ENCODE measurements around the gene NUP85.
"Not testable (repeated sequence)": the region's sequence is repeated elsewhere in the genome, so short reads cannot be mapped to it uniquely, and the experiment has no call there.

The NUP85 gene, protein sequence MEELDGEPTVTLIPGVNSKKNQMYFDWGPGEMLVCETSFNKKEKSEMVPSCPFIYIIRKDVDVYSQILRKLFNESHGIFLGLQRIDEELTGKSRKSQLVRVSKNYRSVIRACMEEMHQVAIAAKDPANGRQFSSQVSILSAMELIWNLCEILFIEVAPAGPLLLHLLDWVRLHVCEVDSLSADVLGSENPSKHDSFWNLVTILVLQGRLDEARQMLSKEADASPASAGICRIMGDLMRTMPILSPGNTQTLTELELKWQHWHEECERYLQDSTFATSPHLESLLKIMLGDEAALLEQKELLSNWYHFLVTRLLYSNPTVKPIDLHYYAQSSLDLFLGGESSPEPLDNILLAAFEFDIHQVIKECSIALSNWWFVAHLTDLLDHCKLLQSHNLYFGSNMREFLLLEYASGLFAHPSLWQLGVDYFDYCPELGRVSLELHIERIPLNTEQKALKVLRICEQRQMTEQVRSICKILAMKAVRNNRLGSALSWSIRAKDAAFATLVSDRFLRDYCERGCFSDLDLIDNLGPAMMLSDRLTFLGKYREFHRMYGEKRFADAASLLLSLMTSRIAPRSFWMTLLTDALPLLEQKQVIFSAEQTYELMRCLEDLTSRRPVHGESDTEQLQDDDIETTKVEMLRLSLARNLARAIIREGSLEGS
- total RNA-seq, result 6.5 to 53.0 (median 35.0) reads per million in 18 experiments

DNA sequence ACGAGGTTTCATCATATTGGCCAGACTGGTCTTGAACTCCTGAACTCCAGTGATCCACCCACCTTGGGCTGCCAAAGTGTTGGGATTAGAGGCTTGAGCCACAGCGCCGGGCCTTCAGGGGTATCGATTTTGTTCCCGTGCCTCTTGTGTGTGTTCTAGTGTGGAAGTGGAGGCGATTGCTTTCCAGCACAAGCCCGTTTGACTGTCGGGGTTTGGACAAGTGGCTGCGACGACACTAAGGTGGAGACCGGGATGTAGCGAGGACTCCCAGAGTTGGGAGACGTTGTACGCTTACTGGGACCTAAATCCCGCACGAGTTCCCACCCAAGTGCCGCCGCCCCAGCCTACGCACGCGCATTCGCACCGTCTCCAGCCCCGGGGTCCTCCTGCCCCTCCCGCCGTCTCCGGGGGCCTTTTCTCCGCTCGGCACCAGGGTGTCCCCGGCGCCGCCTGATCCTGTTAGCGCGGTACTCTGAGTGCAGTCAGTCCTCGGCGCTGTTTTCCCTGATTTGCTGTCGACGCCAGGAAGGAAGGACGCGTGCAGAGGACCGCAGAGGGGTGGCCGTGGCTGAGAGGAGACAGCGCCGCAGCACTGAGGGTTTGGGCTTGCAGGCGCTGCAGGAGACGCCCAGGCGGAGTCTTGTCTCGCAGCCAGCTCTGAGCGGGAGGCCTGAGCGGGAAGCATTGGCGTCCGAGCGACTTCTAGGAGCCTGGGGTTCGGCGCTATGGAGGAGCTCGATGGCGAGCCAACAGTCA is at the start of gene NUP85:
Gene NUP85 (plus strand): TSS at position 643 of the 756 bp plus-strand sequence. CDS start 83 bp downstream, at position 726.
- DNase-seq, result peak; percentile 92 to 93

DNA sequence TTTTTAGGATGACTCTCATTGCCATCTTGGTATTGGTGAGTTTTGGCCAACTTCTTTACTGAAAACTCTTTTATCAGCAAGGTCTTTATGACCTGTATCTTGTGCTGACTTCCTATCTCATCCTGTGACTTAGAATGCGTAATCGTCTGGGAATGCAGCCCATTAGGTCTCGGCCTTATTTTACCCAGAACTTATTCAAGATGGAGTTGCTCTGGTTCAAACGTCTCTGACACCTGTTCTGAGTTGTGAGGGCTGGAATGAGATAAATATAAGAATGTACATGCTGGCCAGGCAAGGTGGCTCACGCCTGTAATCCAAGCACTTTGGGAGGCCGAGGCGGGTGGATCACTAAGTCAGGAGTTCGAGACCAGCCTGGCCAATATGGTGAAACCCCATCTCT is 47.0 kb upstream of the NUP85 start:
- DNase-seq, result not testable (repeated sequence)

DNA sequence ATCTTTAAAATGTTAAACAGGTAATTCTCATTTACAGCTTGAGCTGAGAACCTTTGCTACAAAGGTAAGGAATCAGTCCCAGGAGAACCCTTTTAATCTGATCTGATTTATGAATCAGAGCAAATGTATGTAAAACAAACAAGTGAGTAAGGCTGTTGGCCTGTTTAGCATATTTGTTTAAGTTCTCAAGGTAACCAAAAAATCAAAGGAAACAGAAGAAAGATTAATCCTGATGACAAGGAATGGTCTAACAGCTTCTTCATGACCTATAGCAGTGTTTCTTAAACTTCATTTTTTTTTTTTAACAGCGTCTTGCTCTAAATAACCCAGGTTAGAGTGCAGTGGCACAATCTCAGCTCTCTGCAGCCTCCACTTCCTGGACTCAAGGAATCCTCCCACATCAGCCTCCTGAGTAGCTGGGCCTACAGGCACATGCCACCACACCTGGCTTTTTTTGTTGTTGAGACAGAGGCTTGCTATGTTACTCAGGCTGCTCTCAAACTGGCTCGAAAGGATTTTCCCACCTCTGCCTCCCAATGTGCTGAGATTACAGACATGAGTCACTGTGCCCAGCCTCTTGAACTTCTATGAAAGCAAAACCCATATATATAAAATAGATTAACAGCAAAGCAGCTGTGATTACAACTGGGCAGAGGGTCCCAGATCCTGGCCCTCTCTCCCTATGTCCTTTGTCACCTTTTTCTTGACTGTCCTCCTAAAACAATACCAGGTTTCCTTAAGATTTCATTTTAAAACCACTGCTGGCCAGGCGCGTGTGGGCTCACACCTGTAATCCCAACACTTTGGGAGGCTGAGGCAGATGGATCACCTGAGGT is 46.1 kb upstream of the NUP85 start:
- no peak for DNase-seq

DNA sequence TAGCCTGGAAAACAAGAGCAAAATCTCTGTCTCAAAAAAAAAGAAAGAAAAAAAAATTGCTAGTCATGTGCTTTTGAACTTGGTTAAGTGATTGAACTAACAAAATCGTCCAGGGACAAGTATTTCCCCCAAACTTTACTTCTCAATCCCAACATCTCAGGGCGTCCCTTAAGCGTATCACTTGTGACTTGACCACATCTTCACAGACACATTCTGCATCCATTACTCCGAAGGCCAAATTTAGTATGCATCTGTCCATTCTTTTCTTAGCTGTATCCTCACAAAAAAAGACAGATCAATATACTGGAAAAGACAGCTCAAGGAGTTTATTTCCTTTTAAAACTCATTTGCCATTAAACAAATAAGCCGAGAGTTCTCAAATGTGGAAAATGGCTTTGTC is 45.3 kb upstream of the NUP85 start:
- no peak for DNase-seq

DNA sequence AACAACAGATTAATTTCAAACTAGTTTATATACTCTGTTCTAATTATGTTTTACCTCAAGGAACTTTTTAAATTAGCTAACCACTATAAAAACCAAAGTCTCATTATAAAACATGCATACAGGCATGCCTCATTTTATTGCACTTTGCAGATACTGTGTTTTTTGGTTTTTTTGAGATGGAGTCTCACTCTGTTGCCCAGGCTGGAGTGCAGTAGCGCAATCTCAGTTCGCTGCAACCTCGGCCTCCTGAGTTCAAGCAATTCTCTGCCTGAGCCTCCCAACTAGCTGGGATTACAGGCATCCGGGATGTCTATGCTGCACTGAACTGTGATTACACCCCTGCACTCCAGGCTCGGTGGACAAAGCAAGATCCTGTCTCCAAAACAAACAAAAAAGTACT is 42.4 kb upstream of the NUP85 start:
- no peak for DNase-seq

DNA sequence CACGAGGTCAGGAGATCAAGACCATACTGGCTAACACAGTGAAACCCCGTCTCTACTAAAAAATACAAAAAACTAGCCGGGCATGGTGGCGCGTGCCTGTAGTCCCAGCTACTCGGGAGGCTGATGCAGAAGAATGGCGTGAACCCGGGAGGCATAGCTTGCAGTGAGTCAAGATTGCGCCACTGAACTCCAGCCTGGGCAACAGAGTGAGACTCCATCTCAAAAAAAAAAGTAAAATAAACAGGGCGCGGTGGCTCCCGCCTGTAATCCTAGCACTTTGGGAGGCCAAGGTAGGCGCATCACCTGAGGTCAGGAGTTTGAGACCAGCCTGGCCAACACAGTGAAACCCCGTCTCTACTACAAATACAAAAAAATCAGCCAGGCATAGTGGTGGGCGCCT is 40.9 kb upstream of the NUP85 start:
- not testable (repeated sequence) for DNase-seq

DNA sequence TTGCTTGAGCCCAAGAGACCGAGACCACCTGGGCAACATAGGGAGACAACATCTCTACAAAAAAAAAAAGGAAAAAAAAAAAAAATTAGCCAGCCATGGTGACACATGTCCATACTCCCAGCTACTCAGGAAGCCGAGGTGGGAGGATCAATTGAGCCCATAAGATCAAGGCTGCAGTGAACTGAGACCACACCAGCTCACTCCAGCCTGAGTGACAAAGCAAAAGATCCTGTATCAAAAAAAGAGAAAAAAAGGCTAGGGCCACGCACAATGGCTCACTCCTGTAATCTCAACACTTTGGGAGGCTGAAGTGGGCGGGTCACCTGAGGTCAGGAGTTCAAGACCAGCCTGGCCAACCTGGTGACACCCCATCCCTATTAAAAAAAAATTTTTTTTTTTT is 36.5 kb upstream of the NUP85 start:
- no peak for DNase-seq

DNA sequence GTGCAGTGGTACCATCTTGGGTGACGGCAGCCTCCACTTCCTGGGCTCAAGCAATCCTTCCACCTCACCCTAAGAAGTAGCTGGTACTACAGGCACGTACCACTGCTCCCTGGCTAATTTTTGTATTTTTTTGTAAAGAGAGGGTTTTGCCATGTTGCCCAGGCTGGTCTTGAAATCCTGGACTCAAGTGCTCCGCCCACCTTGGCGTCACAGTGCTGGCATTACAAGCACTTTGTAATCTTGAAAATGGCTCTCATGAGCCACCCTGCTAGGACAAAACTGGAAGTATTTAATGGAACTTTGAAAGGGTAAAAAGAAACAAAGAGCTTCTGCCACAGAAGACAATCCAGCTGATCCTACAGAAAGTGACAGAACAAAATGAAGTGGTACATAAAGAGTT is 32.0 kb upstream of the NUP85 start:
- no peak for DNase-seq

DNA sequence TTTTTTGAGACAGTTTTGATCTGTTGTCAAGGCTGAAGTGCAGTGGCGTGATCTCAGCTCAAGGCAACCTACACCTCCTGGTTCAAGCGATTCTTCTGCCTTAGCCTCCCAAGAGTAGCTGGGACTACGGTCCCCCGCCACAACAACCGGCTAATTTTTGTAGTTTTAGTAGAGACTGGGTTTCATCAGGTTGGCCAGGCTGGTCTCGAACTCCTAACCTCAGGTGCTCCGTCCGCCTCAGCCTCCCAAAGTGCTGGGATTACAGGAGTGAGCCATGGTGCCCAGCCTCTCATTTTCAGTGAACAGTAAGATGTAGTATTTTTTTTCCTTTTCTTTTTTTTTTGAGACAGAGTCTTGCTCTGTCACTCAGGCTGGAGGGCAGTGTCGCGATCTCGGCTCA is 30.5 kb upstream of the NUP85 start:
- no peak for DNase-seq

DNA sequence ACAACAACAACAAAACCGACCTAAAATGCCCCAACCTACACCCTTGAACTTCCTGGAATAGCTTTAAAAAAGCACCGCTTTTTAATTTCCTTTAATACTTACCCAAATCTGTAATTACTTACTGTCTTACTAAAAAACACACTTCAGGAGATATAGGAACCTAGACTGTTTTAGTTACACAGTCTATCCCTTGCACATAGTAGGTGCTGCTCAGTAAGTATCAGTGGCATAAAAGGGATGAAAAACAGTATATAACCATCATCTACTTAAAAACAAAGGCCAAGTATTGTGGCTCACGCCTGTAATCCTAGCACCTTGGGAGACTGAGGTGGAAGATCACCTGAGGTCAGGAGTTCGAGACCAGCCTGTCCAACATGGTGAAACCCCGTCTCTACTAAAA is 28.9 kb upstream of the NUP85 start:
- no peak for DNase-seq

DNA sequence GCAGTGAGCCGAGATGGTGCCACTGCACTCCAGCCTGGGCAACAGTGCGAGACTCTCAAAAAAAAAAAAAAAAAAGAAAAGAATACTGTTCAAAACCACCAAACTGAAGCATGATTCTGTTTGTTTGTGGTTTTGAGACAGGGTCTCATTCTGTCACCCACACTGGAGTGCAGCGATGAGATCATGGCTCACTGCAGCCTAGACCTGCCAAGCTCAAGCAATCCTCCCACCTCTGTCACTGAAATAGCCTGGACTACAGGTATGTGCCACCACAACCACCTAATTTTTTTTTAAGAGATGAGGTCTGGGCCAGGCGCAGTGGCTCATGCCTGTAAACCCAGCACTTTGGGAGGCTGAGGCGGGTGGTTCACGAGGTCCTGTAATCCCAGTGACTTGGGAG is 27.0 kb upstream of the NUP85 start:
- DNase-seq, result no peak

DNA sequence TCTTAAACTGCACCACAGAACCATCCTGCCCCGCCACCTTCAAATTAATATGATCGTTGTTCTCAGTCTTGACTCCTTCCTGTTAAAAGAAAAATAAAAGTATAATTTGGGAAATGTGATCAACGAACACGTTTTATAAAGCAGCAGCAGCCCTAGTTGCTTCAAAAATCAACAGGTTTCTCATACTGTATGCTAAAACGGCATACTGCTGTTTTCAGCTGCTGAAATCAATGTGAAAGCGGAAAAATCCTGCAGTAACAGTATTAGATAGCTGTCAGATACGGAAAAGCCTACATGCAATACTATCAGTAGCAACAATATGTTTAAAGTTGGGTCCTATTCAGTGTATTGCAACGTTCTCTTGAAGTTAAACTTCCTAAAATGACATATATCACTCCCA is 24.4 kb upstream of the NUP85 start:
- peak in 1 of 2 donors; percentile 8 for DNase-seq

DNA sequence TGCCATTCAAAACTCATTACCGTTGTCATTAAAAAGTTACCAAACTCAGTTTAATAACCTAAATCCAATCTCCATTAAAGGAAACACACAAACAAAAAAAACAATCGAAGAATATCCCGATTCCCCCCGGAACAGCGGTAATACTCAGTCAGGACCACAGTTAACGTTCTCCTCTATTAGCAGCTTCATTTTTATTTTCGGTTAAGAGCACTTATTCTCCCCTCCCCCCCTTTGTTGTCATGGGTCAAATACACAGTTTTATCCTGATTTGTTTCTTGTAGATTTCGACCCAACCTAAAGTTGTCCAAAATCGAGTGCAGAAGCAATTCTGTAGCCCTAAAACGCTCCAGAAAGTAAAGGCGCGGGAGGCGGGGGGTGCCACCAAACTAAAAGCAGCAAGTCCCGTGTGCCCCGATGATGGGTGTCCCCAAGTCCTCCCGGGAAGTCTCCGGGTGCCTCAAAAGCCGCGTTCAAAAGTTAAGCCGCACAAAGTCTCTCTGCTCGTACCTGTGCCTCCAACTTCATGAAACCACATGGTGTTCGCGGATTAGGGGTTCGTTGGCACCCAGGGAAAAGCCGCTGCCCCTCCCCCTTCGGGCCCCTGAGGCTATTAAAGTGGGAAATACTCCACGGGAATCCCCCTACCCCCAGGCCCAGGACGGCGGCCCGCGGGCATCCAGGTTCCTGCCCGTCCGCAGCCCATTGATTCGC is 23.7 kb upstream of the NUP85 start:
- DNase-seq, result peak; percentile 16 to 31

DNA sequence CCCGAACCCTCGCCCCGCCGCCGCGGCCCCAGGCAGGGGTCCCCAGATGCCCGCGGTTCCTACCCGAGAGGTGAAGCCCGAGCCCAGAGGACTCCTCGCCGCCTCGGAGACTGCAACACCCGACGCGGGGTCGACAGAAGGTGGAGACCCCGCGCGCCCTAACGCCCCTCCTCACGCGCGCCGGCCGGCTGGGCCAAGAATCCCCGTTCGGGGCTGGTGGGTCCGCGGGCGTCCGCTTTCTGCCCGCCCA is 23.2 kb upstream of the NUP85 start:
- no peak for DNase-seq

DNA sequence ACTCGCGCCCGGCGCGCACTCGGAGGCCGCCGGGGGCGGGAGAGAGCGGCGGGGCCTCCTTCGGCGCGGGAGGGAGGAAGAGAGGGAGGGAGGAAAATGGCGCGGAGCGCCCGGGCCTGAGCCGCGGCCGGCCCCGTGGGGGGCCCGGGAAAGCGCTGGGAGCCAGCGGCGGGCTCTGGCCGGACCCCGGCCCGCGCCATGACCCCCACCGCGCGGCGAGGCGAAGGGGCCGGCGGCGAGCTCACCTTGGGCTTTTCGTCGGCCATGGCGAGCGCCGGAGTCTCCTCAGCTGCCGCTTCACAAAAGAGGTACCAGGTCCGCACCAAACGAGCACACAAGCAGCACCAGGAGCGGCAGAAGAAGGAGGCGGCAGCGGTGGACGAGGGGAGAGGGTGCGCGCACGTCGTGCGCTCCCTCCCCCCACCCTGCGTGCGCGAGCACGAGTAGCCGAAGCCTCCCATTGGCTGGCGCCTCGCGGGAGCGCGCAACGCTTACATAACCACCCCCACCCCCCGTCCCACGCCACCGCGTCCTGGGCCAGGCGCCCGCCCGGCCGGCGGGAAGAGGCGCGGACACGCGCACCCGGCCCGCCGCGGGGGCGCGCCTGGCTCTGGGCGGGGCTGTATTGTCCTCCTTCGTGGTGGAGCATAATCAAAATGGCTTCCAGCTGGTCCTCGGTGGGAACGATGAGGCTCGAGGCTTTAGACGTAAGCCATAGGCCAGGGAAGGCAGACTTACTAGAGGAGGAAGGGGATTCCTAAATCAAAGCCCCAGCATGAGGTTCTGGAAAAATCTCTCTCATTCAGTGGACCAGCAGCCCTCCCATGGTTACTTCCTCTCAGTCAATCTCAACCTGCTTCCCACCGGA is 22.7 kb upstream of the NUP85 start, which contains the start of gene SUMO2:
Gene SUMO2 (minus strand): TSS at position 391 of the 868 bp plus-strand sequence. CDS start 125 bp downstream, at position 266.
- peak; percentile 96 to 97 for DNase-seq

DNA sequence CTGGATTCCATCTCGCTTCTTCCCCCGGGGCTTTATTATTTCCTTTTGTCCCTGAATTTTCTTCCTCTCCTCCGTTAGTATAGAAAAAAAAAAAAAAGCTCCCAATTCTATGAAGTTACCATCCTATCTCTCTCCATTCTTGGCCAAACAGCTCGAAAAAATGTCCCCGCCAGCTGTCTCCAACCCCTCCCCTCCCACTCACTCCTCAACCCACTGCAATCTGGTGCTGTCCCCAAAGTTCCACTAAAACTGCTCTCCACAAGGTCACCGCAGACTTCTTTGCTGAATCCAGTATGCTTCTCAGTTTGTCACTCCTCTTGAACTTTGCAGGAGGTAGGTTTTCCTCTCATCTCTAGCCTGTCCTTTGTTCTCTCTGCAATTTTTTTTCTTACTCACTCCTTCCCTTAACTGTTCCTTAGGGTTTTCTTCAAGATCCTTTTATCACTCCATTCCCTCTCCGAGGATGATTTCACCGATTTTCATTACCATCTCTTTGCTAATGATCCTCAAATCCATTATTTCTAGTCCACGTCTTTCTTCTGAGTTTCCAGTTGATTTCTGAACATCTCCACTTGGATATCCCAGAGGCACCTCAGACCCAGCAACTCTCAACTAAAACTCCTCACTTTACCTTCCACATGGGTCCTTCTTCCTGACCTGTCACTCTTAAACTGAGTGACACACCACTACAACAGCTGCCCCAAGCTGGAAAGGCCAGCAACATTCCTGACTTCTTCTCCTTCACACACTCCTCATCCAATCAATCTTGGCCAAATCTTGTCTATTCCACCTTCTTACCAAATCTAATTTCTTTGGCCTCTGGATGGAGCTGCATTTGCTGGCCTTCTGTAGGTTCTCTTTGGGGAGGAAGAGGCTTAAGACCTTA is 21.2 kb upstream of the NUP85 start:
- DNase-seq, result no peak

DNA sequence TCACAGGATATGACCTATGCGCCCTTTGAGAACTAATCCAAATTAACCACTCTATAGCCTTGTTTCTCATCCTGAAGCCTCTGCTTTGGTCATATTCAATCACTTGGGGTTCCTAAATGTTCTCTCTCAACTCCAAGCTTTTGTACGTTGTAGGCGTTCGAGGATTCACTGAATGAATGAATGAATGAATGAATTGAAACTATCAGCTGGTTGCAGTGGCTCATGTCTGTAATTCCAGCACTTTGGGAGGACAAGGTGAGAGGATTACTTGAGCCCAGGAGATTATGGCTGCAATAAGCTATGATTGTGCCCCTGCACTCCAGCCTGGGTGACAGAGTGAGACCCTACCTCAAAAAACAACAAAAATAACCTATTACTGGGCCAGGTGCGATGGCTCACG is 16.9 kb upstream of the NUP85 start:
- no peak for DNase-seq

DNA sequence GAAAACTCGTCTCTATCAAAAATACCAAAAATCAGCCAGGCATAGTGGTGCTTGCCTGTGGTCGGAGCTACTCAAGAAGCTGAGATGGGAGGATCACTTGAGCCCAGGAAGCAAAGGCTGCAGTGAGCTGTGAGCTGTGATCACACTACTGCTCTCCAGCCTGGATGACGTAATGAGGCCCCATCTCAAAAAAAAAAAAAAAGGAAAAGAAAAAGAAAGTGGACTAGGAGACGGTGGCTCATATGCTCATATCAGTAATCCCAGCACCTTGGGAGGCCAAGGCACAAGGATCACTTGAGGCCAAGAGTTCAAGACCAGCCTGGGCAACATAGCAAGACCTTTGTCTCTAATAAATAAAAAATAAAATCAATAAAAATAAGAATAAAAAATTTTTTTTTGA is 13.9 kb upstream of the NUP85 start:
- DNase-seq, result peak; percentile 20 to 38

DNA sequence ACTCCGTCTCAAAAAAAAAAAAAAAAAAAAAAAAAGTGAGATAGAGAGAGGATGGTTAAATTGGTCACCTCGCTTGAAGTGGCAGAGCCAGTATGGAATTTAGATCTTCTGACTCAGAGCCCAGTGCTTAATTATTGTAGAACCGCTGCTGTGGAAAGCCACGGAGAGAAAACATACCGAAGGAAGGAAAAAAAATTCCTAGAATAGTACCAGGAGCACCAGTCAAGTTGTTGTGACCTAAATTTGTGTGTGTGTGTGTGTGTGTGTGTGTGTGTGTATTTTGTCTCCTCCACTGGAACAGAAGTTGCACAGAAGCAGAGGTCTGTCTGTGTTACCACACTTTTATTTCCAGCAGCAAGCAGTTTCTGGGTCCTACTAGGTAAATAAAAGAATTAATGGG is 10.6 kb upstream of the NUP85 start:
- DNase-seq, result no peak
